Measurements from ENCODE around the gene FGF13. TPM values are rescaled to one million over a fixed set of nuclear protein-coding genes. Genes with fewer than 3 reads are reported as not detected.

Gene FGF13
- total RNA-seq, 1 donor from 2014 or later = 23.8 TPM

GRCh38 chrX:138638996-138639395, 72.5 kb downstream of the FGF13 start:
- no peak for DNase-seq (ENCODE audit: low spot score)

More at GRCh38 chrX:138638996-138639395, 72.5 kb downstream of the FGF13 start:
- Histone ChIP-seq H2AFZ (replicated peaks) (no peak overlapping the region), H3K4me2 (no peak overlapping the region), H3K27ac (no peak overlapping the region), H4K20me1 (ENCODE audit: low read depth) (no peaks in the 10 kb centered on the region), H3K79me2 (ENCODE audit: low read depth) (no peaks in the 10 kb centered on the region), H3K4me1 (no peaks in the 10 kb centered on the region), H3K9ac (no peak overlapping the region), H3K27me3 (no peaks in the 10 kb centered on the region), H3K4me3 (no peak overlapping the region), H3K9me3 (ENCODE audit: low read depth) (no peaks in the 10 kb centered on the region), H3K36me3 (no peaks in the 10 kb centered on the region), H3F3A (ENCODE audit: low read depth) (no peaks in the 10 kb centered on the region)
- H3K9me3 Mint-ChIP-seq = no peaks in the 10 kb centered on the region
- no peak overlapping the region for H3K4me3 Mint-ChIP-seq
- H3K4me1 Mint-ChIP-seq = no peaks in the 10 kb centered on the region
- H3K27me3 Mint-ChIP-seq (ENCODE audit: insufficient read depth, low read depth) = no peaks in the 10 kb centered on the region
- H3K36me3 Mint-ChIP-seq = peaks cover 9% of the 10 kb centered on the region
- no peak overlapping the region for H3K27ac Mint-ChIP-seq
- TF ChIP-seq EZH2 (IDR thresholded peaks at IDR 0.05) (no peak), EZH2phosphoT487 (IDR thresholded peaks at IDR 0.05) (no peak)
- TF ChIP-seq, protein P1, sequence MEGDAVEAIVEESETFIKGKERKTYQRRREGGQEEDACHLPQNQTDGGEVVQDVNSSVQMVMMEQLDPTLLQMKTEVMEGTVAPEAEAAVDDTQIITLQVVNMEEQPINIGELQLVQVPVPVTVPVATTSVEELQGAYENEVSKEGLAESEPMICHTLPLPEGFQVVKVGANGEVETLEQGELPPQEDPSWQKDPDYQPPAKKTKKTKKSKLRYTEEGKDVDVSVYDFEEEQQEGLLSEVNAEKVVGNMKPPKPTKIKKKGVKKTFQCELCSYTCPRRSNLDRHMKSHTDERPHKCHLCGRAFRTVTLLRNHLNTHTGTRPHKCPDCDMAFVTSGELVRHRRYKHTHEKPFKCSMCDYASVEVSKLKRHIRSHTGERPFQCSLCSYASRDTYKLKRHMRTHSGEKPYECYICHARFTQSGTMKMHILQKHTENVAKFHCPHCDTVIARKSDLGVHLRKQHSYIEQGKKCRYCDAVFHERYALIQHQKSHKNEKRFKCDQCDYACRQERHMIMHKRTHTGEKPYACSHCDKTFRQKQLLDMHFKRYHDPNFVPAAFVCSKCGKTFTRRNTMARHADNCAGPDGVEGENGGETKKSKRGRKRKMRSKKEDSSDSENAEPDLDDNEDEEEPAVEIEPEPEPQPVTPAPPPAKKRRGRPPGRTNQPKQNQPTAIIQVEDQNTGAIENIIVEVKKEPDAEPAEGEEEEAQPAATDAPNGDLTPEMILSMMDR (IDR thresholded peaks at IDR 0.05) = no peak

MicroRNA genes within 50 kb of the gene (microRNA counts, 767-probe panel; counts per million panel counts)
- 460 counts per million, percentile 90 among the panel's probes with 10 or more counts for microRNA hsa-miR-504

Small RNA genes within 50 kb of the gene (microRNA-seq; reads per million reads assigned to microRNA genes)
- gene MIR504 = 2.9 reads per million, percentile 13 among the genes with 10 or more reads in this experiment

Small RNA genes within 50 kb of the gene (small RNA-seq; reads per million reads assigned to genes)
- not detected for gene AL031386.1
- gene MIR504 = not detected
